Naive thymus-derived CD4-positive, alpha-beta T cell (primary cell): ENCODE results near the gene PAM16. TPM values are rescaled to one million over a fixed set of nuclear protein-coding genes. Genes with fewer than 3 reads are reported as not detected.
A peak's percentile ranks its signal among the peaks of the same experiment; 100 is the strongest.

Experiments used
- ATAC-seq: fragments of 150-1000 bp; cut with Tn5 transposase; 2 replicates; pipeline ENCODE4 v1.10.0; 2021; ENCODE audit warnings: mild to moderate bottlenecking, moderate library complexity
- CTCF ChIA-PET: fragments of 350-600 bp; sonication (Branson Sonifier 250); formaldehyde crosslinking; loops from one replicate; lab custom pipeline; 2021; ENCODE audit warnings: antibody characterized with exemption; lab: Charles Lee
- POLR2A ChIA-PET: fragments of 350-600 bp; sonication (Branson Sonifier 250); formaldehyde crosslinking; loops from one replicate; lab custom pipeline; 2021; ENCODE audit warnings: antibody characterized with exemption, inconsistent platforms; lab: Charles Lee
- DNase-seq, 9 donors: peaks; one replicate each; pipeline versions ENCODE4 v3.0.0 to v3.0.0-alpha.2; 2020 to 2022; ENCODE audit warnings: mixed read lengths in 1 of 9
- H3K27ac ChIP-seq: one replicate; pipeline ENCODE4 v1.7.0; 2013; ENCODE audit warnings: mild to moderate bottlenecking, low read depth, low read length, moderate library complexity
- H3K27me3 ChIP-seq, 2 donors: one replicate each; pipeline ENCODE4 v1.7.0; 2013; ENCODE audit warnings: low read length in 2 of 2, mild to moderate bottlenecking in 2 of 2, moderate library complexity in 2 of 2; ENCODE audit not compliant: control insufficient read depth in 2 of 2, insufficient read depth in 2 of 2
- H3K36me3 ChIP-seq, 3 experiments: 1 replicate in 2 of 3; 2 replicates in 1 of 3; pipeline ENCODE4 v1.7.0; 2013; ENCODE audit warnings: low read length in 3 of 3, mild to moderate bottlenecking in 3 of 3, moderate library complexity in 1 of 3; ENCODE audit not compliant: insufficient read depth in 3 of 3, control insufficient read depth in 2 of 3
- H3K4me1 ChIP-seq, 2 donors: one replicate each; pipeline ENCODE4 v1.7.0; 2013; ENCODE audit warnings: low read length in 2 of 2, mild to moderate bottlenecking in 2 of 2, moderate library complexity in 1 of 2; ENCODE audit not compliant: control insufficient read depth in 2 of 2, insufficient read depth in 2 of 2
- H3K4me3 ChIP-seq: 2 replicates; pipeline ENCODE4 v1.7.0; 2013; ENCODE audit warnings: mild to moderate bottlenecking, low read length
- H3K9me3 ChIP-seq, 3 experiments: 1 replicate in 2 of 3; 2 replicates in 1 of 3; pipeline ENCODE4 v1.7.0; 2013; ENCODE audit warnings: low read length in 3 of 3; ENCODE audit not compliant: control insufficient read depth in 2 of 3
- H3K27ac Mint-ChIP-seq, 9 donors: one replicate each; pipeline ENCODE4 v1.8.0; 2020 to 2022; ENCODE audit warnings: mixed read lengths in 9 of 9, mild to moderate bottlenecking in 8 of 9, moderate library complexity in 5 of 9, inconsistent platforms in 2 of 9
- H3K27me3 Mint-ChIP-seq, 5 donors: one replicate each; pipeline ENCODE4 v1.8.0; 2021 to 2022; ENCODE audit warnings: mixed read lengths in 5 of 5, mild to moderate bottlenecking in 1 of 5
- H3K36me3 Mint-ChIP-seq, 5 donors: one replicate each; pipeline ENCODE4 v1.8.0; 2020 to 2022; ENCODE audit warnings: mixed read lengths in 5 of 5, mild to moderate bottlenecking in 3 of 5, inconsistent platforms in 1 of 5
- H3K4me1 Mint-ChIP-seq, 7 donors: one replicate each; pipeline ENCODE4 v1.8.0; 2020 to 2022; ENCODE audit warnings: mixed read lengths in 7 of 7, mild to moderate bottlenecking in 3 of 7, inconsistent platforms in 1 of 7
- H3K4me3 Mint-ChIP-seq, 10 donors: one replicate each; pipeline ENCODE4 v1.8.0; 2020 to 2022; ENCODE audit warnings: mild to moderate bottlenecking in 10 of 10, mixed read lengths in 10 of 10, moderate library complexity in 6 of 10, inconsistent platforms in 2 of 10
- H3K9me3 Mint-ChIP-seq, 11 donors: one replicate each; pipeline ENCODE4 v1.8.0; 2020 to 2022; ENCODE audit warnings: mixed read lengths in 11 of 11, mild to moderate bottlenecking in 4 of 11, inconsistent platforms in 1 of 11, moderate library complexity in 1 of 11
- intact Hi-C, 2 donors: fragments of 100-400 bp; cut with micrococcal nuclease; formaldehyde crosslinking; loops; one replicate each; pipeline ENCODE4 v1.15.1; 2023
- polyA plus RNA-seq, 2 donors: library from polyadenylated mRNA; unstranded; fragments of 300-500 nt; fragmentation: Illumina TruSeq; gene quantifications; one replicate each; pipeline ENCODE4 v1.2.3, GENCODE V29; 2021
- total RNA-seq, 6 experiments: library from RNA in 5 of 6; stranded (reverse) in 5 of 6; gene quantifications; 1 replicate in 5 of 6; 2 replicates in 1 of 6; pipeline ENCODE4 v1.2.3 and lab custom pipeline; 2021 to 2026

Gene PAM16
- total and polyA plus RNA-seq, 7 experiments from 2014 or later: 34.1 to 46.2 (median 45.0) TPM

DNA sequence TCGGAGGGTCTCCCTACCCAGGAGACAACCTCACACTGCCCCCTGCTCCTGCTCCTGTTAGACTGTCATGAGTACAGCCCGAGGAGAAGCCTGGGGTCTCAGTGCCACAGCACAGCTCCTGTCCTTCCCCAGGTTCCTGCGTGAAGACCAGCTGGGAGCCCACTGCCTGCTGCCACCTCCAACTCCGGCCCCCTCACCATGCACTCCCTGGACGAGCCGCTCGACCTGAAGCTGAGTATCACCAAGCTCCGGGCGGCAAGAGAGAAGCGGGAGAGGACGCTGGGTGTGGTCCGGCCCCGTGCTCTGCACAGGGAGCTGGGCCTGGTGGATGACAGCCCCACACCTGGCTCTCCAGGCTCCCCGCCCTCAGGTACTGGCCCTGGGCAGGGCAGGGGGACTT, 19.0 kb downstream of the PAM16 start:
- Histone ChIP-seq H3K9me3 (no peaks in the 10 kb centered on the region), H3K36me3 (no peaks in the 10 kb centered on the region), H3K4me1 (peaks cover 0 to 3% of the 10 kb centered on the region in 2 donors), H3K27me3 (no peaks in the 10 kb centered on the region), H3K4me3 (no peak overlapping the region), H3K27ac (no peak overlapping the region)
- ChIA-PET CTCF (interaction anchor here (0.7 to 3.5 kb wide), 5 partner anchors 11 to 629 kb away, joined by 3 to 21 read pairs (median 3); no protein-coding TSS in a partner anchor), POLR2A (interaction anchor here (0.6 kb wide), 1 partner anchor 27 kb away, joined by 3 read pairs; no protein-coding TSS in a partner anchor)
- ATAC-seq (no peak), DNase-seq (no peak)
- H3K27ac Mint-ChIP-seq: no peak overlapping the region
- no peaks in the 10 kb centered on the region for H3K36me3 Mint-ChIP-seq
- H3K27me3 Mint-ChIP-seq: peaks cover 0 to 13% (median 0%) of the 10 kb centered on the region in 5 donors
- H3K4me3 Mint-ChIP-seq: no peak overlapping the region
- peaks cover 0 to 4% (median 0%) of the 10 kb centered on the region in 7 donors for H3K4me1 Mint-ChIP-seq
- H3K9me3 Mint-ChIP-seq: no peaks in the 10 kb centered on the region
- intact Hi-C loops: no loop called here

DNA sequence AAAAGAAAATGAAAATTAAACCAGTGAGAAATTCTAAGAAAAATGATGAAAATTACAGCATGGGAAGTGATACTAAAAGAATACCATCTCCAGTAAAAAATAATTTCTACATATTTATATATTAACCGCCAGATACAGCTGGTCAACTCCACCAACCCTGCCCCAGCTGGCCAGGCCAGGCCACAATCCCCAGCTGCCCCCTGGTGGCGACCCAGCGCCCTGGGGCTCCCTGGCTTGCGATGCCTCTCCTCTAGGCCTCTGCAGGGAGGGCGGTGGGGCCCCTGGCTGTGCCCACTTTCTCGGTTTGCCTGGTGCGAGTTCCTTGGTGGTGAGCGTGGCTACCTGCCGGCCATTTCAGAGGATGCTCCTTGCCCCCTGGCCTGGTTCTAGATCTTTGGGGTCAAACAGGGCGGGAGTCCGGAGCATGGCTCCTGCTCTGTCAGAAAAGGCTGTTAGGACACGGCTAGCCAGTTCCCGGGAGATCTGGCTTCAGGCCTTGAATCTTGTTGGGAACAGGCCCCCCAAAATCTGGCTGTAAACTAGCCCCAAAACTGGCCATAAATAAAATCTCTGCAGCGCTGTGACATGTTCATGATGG, 20.7 kb downstream of the PAM16 start:
- Histone ChIP-seq H3K27ac (no peak overlapping the region), H3K4me3 (no peak overlapping the region), H3K36me3 (no peaks in the 10 kb centered on the region), H3K4me1 (peaks cover 0 to 3% of the 10 kb centered on the region in 2 donors), H3K27me3 (no peaks in the 10 kb centered on the region), H3K9me3 (no peaks in the 10 kb centered on the region)
- POLR2A ChIA-PET: interaction anchor here (1.0 kb wide), 1 partner anchor 59 kb away, joined by 3 read pairs; no protein-coding TSS in a partner anchor
- intact Hi-C loops: loop anchor here (1.0 to 2.0 kb wide), 6 partner anchors 21 to 348 kb away; no protein-coding TSS in a partner anchor
- Mint-ChIP-seq H3K27ac (peak overlapping the region in 1 of 9 donors; percentile 40), H3K27me3 (peaks cover 0 to 15% (median 0%) of the 10 kb centered on the region in 5 donors), H3K9me3 (no peaks in the 10 kb centered on the region), H3K4me1 (peaks cover 0 to 4% (median 0%) of the 10 kb centered on the region in 7 donors), H3K4me3 (no peak overlapping the region), H3K36me3 (no peaks in the 10 kb centered on the region)
- ATAC-seq (peak; percentile 80), DNase-seq (peak; percentile 39 to 82 (median 58))
- CTCF ChIA-PET: interaction anchor here (0.5 to 3.5 kb wide), 10 partner anchors 10 to 173 kb away, joined by 3 to 21 read pairs (median 4); no protein-coding TSS in a partner anchor

DNA sequence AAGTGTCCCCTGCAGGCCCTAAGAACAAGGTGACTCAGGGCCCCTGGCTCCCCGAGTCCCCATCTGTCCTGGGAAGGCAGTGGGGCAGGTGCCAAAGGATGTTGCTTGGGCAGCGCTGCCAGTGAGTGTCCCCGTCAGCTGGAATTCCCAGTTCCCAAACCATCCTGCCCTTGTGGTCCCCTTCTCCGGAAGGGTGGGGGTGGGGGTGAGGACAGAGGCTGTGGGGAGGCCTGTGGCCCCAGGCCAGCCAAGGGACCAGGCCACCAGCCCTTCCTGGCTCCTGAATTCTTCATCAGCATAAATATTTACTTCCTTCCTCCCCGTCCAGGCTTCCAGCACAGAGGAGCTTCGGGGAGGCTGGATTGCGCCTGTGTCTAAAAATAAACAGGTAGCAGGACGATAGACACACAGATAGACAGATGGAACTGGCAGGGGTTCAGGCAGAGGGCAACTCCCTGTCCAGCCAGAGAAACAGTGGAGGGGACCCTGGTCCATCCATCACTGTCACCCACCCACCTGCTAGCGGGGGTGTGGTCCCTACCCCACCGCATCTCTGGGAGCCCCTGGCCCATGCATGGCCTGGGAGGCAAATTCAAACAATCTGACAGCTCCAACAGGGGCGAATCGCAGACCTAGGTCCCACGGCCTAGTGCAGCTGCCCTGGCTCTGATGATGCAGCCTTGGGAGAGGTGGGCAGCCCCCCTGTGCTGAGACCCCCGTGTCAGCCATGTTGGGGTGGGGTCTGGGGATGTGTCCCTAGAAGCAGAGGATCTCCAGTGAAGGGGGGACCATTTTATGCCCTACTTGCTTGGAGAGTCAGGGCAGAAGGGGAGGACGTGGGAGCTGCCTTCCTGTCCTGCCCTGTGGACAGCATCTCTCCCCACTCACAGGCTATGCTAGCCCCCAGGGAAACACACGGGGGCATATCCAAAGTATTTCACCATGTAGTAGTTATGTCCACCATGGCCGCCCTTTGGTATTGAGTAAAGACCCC, 22.0 kb downstream of the PAM16 start:
- Histone ChIP-seq H3K9me3 (no peaks in the 10 kb centered on the region), H3K4me1 (peaks cover 0 to 3% of the 10 kb centered on the region in 2 donors), H3K36me3 (no peaks in the 10 kb centered on the region), H3K27me3 (no peaks in the 10 kb centered on the region), H3K4me3 (no peak overlapping the region), H3K27ac (no peak overlapping the region)
- no peaks in the 10 kb centered on the region for H3K36me3 Mint-ChIP-seq
- no peak for ATAC-seq
- no peak for DNase-seq
- intact Hi-C loops: loop anchor here in 1 of 2 donors (2.0 kb wide), 1 partner anchor 76 kb away; no protein-coding TSS in a partner anchor
- H3K27ac Mint-ChIP-seq: no peak overlapping the region
- ChIA-PET POLR2A (interaction anchor here (0.6 to 2.3 kb wide), 6 partner anchors 21 to 753 kb away, joined by 3 to 15 read pairs (median 3); partner anchors contain the start of gene TFAP4), CTCF (interaction anchor here (0.6 to 3.6 kb wide), 11 partner anchors 18 to 501 kb away, joined by 3 to 22 read pairs (median 4); no protein-coding TSS in a partner anchor)
- no peaks in the 10 kb centered on the region for H3K9me3 Mint-ChIP-seq
- H3K4me3 Mint-ChIP-seq: peak overlapping the region in 3 of 10 donors; percentile 43 to 79 (median 72)
- H3K27me3 Mint-ChIP-seq: peaks cover 0 to 19% (median 0%) of the 10 kb centered on the region in 5 donors
- peaks cover 0 to 4% (median 0%) of the 10 kb centered on the region in 7 donors for H3K4me1 Mint-ChIP-seq

DNA sequence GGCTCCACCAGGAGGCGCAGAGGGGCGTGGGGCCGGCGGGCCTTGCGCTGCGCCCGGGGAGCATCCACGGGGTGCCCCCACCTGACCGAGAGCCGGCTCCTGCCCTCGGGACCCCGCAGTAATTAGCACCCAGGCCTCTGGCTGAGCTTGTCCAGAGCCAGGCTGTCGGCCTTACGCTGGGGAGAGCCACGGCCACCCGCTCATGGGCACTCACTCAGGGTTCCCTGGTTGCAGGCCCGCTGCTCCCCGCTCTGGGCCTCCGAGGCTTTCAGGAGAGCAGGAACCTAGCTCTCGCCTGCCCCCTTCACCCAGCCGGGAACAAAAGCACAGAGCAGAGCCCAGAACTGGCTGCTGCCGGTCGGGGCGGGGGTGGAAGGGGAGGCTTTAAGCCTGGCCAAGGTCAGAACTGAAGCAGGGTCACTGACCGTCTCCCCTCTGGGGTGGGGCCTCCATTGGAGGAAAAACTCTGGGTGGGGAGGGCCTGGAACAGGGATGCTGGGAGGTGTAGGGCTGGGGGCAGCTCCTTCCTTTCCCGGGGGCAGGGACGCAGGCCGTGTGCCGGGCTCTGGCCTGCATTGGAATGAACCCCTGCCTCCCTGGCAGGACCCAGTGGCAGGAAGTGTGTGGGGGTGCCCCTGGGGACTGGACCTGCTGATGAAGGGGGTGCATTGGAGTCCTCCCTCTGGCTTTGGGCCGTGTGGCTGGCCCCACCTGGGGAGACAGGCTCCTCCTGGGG, 22.9 kb downstream of the PAM16 start:
- ChIA-PET CTCF (interaction anchor here (0.6 to 3.6 kb wide), 6 partner anchors 18 to 502 kb away, joined by 3 to 22 read pairs (median 6); no protein-coding TSS in a partner anchor), POLR2A (interaction anchor here (0.8 to 2.3 kb wide), 4 partner anchors 20 to 74 kb away, joined by 3 to 15 read pairs (median 4); partner anchors contain the start of gene TFAP4)
- peak; percentile 72 for ATAC-seq
- Mint-ChIP-seq H3K27ac (no peak overlapping the region), H3K9me3 (no peaks in the 10 kb centered on the region), H3K27me3 (peaks cover 0 to 18% (median 0%) of the 10 kb centered on the region in 5 donors), H3K4me3 (peak overlapping the region; percentile 21 to 79 (median 44)), H3K4me1 (peaks cover 0 to 4% (median 0%) of the 10 kb centered on the region in 7 donors), H3K36me3 (no peaks in the 10 kb centered on the region)
- peak overlapping the region; percentile 29 for H3K27ac ChIP-seq
- no peaks in the 10 kb centered on the region for H3K9me3 ChIP-seq
- peak; percentile 38 to 68 (median 53) for DNase-seq
- H3K4me1 ChIP-seq: peaks cover 0 to 3% of the 10 kb centered on the region in 2 donors
- H3K36me3 ChIP-seq: no peaks in the 10 kb centered on the region
- H3K4me3 ChIP-seq: peak overlapping the region; percentile 50
- intact Hi-C loops: loop anchor here in 1 of 2 donors (2.0 kb wide), 1 partner anchor 75 kb away; no protein-coding TSS in a partner anchor
- H3K27me3 ChIP-seq: no peaks in the 10 kb centered on the region

DNA sequence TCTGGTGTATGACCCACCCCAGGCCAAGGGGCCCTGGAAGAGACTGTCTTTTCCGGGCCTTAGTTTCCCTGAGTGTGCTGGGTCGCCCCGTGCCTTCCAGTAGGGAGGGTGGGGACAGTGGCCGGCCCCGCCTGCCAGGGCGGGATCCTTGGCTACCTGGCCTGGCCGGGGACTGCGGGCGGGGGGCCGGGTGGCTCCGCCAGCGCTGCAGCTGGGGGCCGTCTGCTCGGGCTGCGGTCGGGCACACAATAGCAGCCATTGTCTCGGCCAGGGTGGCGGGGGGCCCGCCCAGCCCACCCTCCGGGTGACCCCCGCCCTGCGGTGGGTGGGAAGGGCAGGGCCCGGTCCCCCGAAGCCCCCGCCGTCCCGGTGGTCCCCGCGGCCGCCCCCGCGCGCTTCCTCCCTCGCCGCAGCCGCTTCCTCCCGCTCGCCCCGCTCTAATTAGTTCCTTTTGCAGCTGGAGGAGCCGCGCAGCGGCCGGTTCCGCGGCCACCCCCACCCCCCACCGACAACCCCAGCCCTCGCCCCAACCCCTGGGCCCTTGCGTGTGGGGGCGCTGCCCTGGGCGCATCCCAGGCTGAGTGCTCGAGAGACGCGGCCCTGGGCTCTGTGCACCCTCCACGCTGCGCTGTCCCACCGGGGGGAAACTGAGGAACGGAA, 23.6 kb downstream of the PAM16 start:
- no peaks in the 10 kb centered on the region for H3K9me3 Mint-ChIP-seq
- POLR2A ChIA-PET: interaction anchor here (1.0 to 2.3 kb wide), 4 partner anchors 19 to 74 kb away, joined by 3 to 15 read pairs (median 4); partner anchors contain the start of gene TFAP4
- peaks cover 0 to 3% of the 10 kb centered on the region in 2 donors for H3K4me1 ChIP-seq
- peak overlapping the region; percentile 29 for H3K27ac ChIP-seq
- CTCF ChIA-PET: interaction anchor here (0.8 to 3.6 kb wide), 6 partner anchors 17 to 178 kb away, joined by 3 to 22 read pairs (median 4); no protein-coding TSS in a partner anchor
- no peaks in the 10 kb centered on the region for H3K36me3 Mint-ChIP-seq
- H3K9me3 ChIP-seq: no peaks in the 10 kb centered on the region
- H3K27me3 Mint-ChIP-seq: peaks cover 0 to 18% (median 0%) of the 10 kb centered on the region in 5 donors
- H3K4me3 Mint-ChIP-seq: peak overlapping the region in 8 of 10 donors; percentile 21 to 79 (median 38)
- no peaks in the 10 kb centered on the region for H3K27me3 ChIP-seq
- H3K4me1 Mint-ChIP-seq: peaks cover 0 to 4% (median 0%) of the 10 kb centered on the region in 7 donors
- no peaks in the 10 kb centered on the region for H3K36me3 ChIP-seq
- no peak for DNase-seq
- ATAC-seq: peak; percentile 22
- H3K4me3 ChIP-seq: peak overlapping the region; percentile 50
- H3K27ac Mint-ChIP-seq: no peak overlapping the region
- intact Hi-C loops: loop anchor here in 1 of 2 donors (2.0 kb wide), 1 partner anchor 75 kb away; no protein-coding TSS in a partner anchor
